ENCODE measurements around the gene DHDH. TPM values are rescaled to one million over a fixed set of nuclear protein-coding genes. Genes with fewer than 3 reads are reported as not detected.

The DHDH gene
- total RNA-seq, 2 donors from 2014 or later, result 0.44 to 2.3 TPM

GRCh38 chr19:48977061-48977460 is 43.6 kb downstream of the DHDH start:
- Histone ChIP-seq H3K27me3 (ENCODE audit: control insufficient read depth, insufficient read depth, low read length, poor library complexity, severe bottlenecking) (no peaks in the 10 kb centered on the region), H3K27ac (ENCODE audit: low read depth, low read length) (no peak overlapping the region), H3K9ac (ENCODE audit: extremely low read depth, low read length, poor library complexity, severe bottlenecking) (no peak overlapping the region), H3K9me3 (ENCODE audit: control insufficient read depth, low read length) (no peaks in the 10 kb centered on the region), H3K36me3 (ENCODE audit: control insufficient read depth, insufficient read depth, low read length) (peaks cover 47% of the 10 kb centered on the region), H3K4me3 (ENCODE audit: low read length) (no peak overlapping the region), H3K4me1 (ENCODE audit: control insufficient read depth, insufficient read depth, low read length) (no peaks in the 10 kb centered on the region)
- no peaks in the 10 kb centered on the region for H3K9me3 Mint-ChIP-seq
- H3K27me3 Mint-ChIP-seq (ENCODE audit: insufficient read depth), result no peaks in the 10 kb centered on the region
- no peak for DNase-seq
- TF ChIP-seq CTCF (conservative IDR thresholded peaks at IDR 0.05), result no peak
- H3K4me1 Mint-ChIP-seq, result no peaks in the 10 kb centered on the region
- H3K36me3 Mint-ChIP-seq (ENCODE audit: low read depth), result peaks cover 58% of the 10 kb centered on the region
- WGBS, 2 experiments (ENCODE audit: insufficient coverage in 1 of 2, insufficient read length in 1 of 2), result 90% methylated on average over 2 of the region's 2 CpGs; no CpG with 5 or more reads in 1 of the 2 experiments
- H3K27ac Mint-ChIP-seq, result no peak overlapping the region
- H3K4me3 Mint-ChIP-seq, result no peak overlapping the region

GRCh38 chr19:48982280-48982679 is 48.8 kb downstream of the DHDH start:
- no peak overlapping the region for H3K27ac Mint-ChIP-seq
- no peak for TF ChIP-seq CTCF (conservative IDR thresholded peaks at IDR 0.05)
- WGBS, 2 experiments (ENCODE audit: insufficient coverage in 1 of 2, insufficient read length in 1 of 2), result 94 to 95% methylated on average over 7 to 9 of the region's 9 CpGs
- no peaks in the 10 kb centered on the region for H3K9me3 ChIP-seq (ENCODE audit: control insufficient read depth, low read length)
- H3K9ac ChIP-seq (ENCODE audit: extremely low read depth, low read length, poor library complexity, severe bottlenecking), result no peak overlapping the region
- H3K27me3 Mint-ChIP-seq (ENCODE audit: insufficient read depth), result no peaks in the 10 kb centered on the region
- DNase-seq, result peak; percentile 63
- no peaks in the 10 kb centered on the region for H3K27me3 ChIP-seq (ENCODE audit: control insufficient read depth, insufficient read depth, low read length, poor library complexity, severe bottlenecking)
- no peak overlapping the region for H3K4me3 Mint-ChIP-seq
- no peak overlapping the region for H3K27ac ChIP-seq (ENCODE audit: low read depth, low read length)
- no peaks in the 10 kb centered on the region for H3K4me1 Mint-ChIP-seq
- peaks cover 69% of the 10 kb centered on the region for H3K36me3 Mint-ChIP-seq (ENCODE audit: low read depth)
- peaks cover 67% of the 10 kb centered on the region for H3K36me3 ChIP-seq (ENCODE audit: control insufficient read depth, insufficient read depth, low read length)
- no peaks in the 10 kb centered on the region for H3K4me1 ChIP-seq (ENCODE audit: control insufficient read depth, insufficient read depth, low read length)
- no peak overlapping the region for H3K4me3 ChIP-seq (ENCODE audit: low read length)
- no peaks in the 10 kb centered on the region for H3K9me3 Mint-ChIP-seq

- no peaks in the 10 kb centered on the region for H3K27me3 ChIP-seq (ENCODE audit: control insufficient read depth, insufficient read depth, low read length, poor library complexity, severe bottlenecking)
- no peaks in the 10 kb centered on the region for H3K9me3 ChIP-seq (ENCODE audit: control insufficient read depth, low read length)
- H3K4me3 Mint-ChIP-seq, result no peak overlapping the region
- no peaks in the 10 kb centered on the region for H3K27me3 Mint-ChIP-seq (ENCODE audit: insufficient read depth)
- no peak overlapping the region for H3K27ac Mint-ChIP-seq
- WGBS, 2 experiments (ENCODE audit: insufficient coverage in 1 of 2, insufficient read length in 1 of 2), result 95 to 96% methylated on average over 12 to 13 of the region's 13 CpGs
- H3K4me1 Mint-ChIP-seq, result peaks cover 4% of the 10 kb centered on the region
- H3K4me1 ChIP-seq (ENCODE audit: control insufficient read depth, insufficient read depth, low read length), result no peaks in the 10 kb centered on the region
- peaks cover 74% of the 10 kb centered on the region for H3K36me3 Mint-ChIP-seq (ENCODE audit: low read depth)
- no peak overlapping the region for H3K27ac ChIP-seq (ENCODE audit: low read depth, low read length)
- no peak overlapping the region for H3K4me3 ChIP-seq (ENCODE audit: low read length)
- no peak for TF ChIP-seq CTCF (conservative IDR thresholded peaks at IDR 0.05)
- no peak for DNase-seq
- peaks cover 65% of the 10 kb centered on the region for H3K36me3 ChIP-seq (ENCODE audit: control insufficient read depth, insufficient read depth, low read length)
- no peak overlapping the region for H3K9ac ChIP-seq (ENCODE audit: extremely low read depth, low read length, poor library complexity, severe bottlenecking)
- H3K9me3 Mint-ChIP-seq, result no peaks in the 10 kb centered on the region
These were observed 52.2 kb downstream of the DHDH start for GRCh38 chr19:48985711-48986110.

Measured in endodermal cell (in vitro differentiated cells).